SU-DHL-6 (cell line): ENCODE measurements around the gene TBL1X.
"Not testable (repeated sequence)": the region's sequence is repeated elsewhere in the genome, so short reads cannot be mapped to it uniquely, and the experiment has no call there.

Source experiments
- H2AFZ ChIP-seq: fragments of 200-600 bp; sonication (generic); 2 replicates; pipeline ENCODE4 v1.6.1; 2014; ENCODE audit warnings: low read depth, mild to moderate bottlenecking, moderate library complexity, mixed read lengths, antibody characterized with exemption, low read length; ENCODE audit not compliant: severe bottlenecking
- H3F3A ChIP-seq: fragments of 200-600 bp; shearing (Covaris generic); 2 replicates; pipeline ENCODE4 v1.6.0; 2016; ENCODE audit warnings: antibody characterized with exemption, mild to moderate bottlenecking; ENCODE audit not compliant: insufficient read depth
- H3K27ac ChIP-seq: fragments of 200-600 bp; sonication (generic); 2 replicates; pipeline ENCODE4 v1.5.1; 2016; ENCODE audit warnings: low read depth, mild to moderate bottlenecking, low read length, moderate library complexity, mixed read lengths
- H3K27me3 ChIP-seq: fragments of 200-600 bp; sonication (generic), shearing (Covaris generic); 2 replicates; pipeline ENCODE4 v1.6.0; 2014; ENCODE audit warnings: mild to moderate bottlenecking, low read length
- H3K36me3 ChIP-seq: fragments of 200-600 bp; sonication (generic); 2 replicates; pipeline ENCODE4 v1.6.1; 2014; ENCODE audit warnings: mild to moderate bottlenecking, low read length, mixed read lengths
- H3K4me2 ChIP-seq: fragments of 300-600, 200-600 bp; shearing (Covaris generic), sonication (generic); 2 replicates; pipeline ENCODE4 v1.6.0; 2014; ENCODE audit warnings: low read length, low read depth, mild to moderate bottlenecking; ENCODE audit not compliant: poor library complexity, severe bottlenecking
- H3K4me3 ChIP-seq: fragments of 200-600 bp; sonication (generic); 2 replicates; pipeline ENCODE4 v1.5.1; 2014; ENCODE audit warnings: antibody characterized with exemption, low read length, mild to moderate bottlenecking, mixed read lengths; ENCODE audit not compliant: insufficient read depth, poor library complexity, severe bottlenecking
- H3K79me2 ChIP-seq: fragments of 200-600 bp; sonication (generic); 2 replicates; pipeline ENCODE4 v1.6.1; 2014; ENCODE audit warnings: mild to moderate bottlenecking, low read length, moderate library complexity; ENCODE audit not compliant: insufficient read depth
- H3K9ac ChIP-seq: fragments of 200-600 bp; sonication (generic); 2 replicates; pipeline ENCODE4 v1.7.0; 2014; ENCODE audit warnings: mild to moderate bottlenecking, low read length
- H3K9me2 ChIP-seq: fragments of 200-600 bp; sonication (generic); replicated peaks from 2 replicates; pipeline ENCODE4 v1.6.1; 2014; ENCODE audit warnings: low read length; ENCODE audit not compliant: insufficient read depth
- H3K9me3 ChIP-seq: fragments of 200-600 bp; sonication (generic); 2 replicates; pipeline ENCODE4 v1.6.1; 2014; ENCODE audit warnings: low read length, mixed read lengths; ENCODE audit not compliant: insufficient read depth
- H4K20me1 ChIP-seq: fragments of 200-600 bp; sonication (generic); 2 replicates; pipeline ENCODE4 v1.6.1; 2014; ENCODE audit warnings: low read depth, mild to moderate bottlenecking, antibody characterized with exemption, low read length, moderate library complexity, mixed read lengths
- CTCF ChIP-seq: fragments of 200-600 bp; sonication (generic); IDR thresholded peaks from one replicate; pipeline ENCODE4 v1.5.1; 2017; ENCODE audit warnings: antibody characterized with exemption, mild to moderate bottlenecking, low read length, moderate library complexity; ENCODE audit not compliant: insufficient read depth, poor library complexity, severe bottlenecking
- EZH2phosphoT487 ChIP-seq: fragments of 200-600 bp; sonication (generic), shearing (Covaris generic); conservative IDR thresholded peaks from 2 replicates; pipeline ENCODE4 v1.6.1; 2018; ENCODE audit warnings: mild to moderate bottlenecking, antibody characterized with exemption, low read length, moderate library complexity, mixed read lengths

Gene TBL1X

GRCh38 chrX:9456250-9457074, 8.4 kb upstream of the TBL1X start:
- Histone ChIP-seq H2AFZ (no peak overlapping the region), H4K20me1 (no peaks in the 10 kb centered on the region), H3K79me2 (no peaks in the 10 kb centered on the region), H3F3A (no peaks in the 10 kb centered on the region), H3K4me2 (no peak overlapping the region), H3K9me3 (no peaks in the 10 kb centered on the region), H3K9me2 (no peaks in the 10 kb centered on the region), H3K27ac (no peak overlapping the region), H3K27me3 (no peaks in the 10 kb centered on the region), H3K36me3 (no peaks in the 10 kb centered on the region), H3K4me3 (no peak overlapping the region), H3K9ac (no peak overlapping the region)
- TF ChIP-seq CTCF, result no peak
- no peak for TF ChIP-seq EZH2phosphoT487

- not testable (repeated sequence) for H2AFZ ChIP-seq, H3K79me2 ChIP-seq, H4K20me1 ChIP-seq, H3K4me3 ChIP-seq, H3K27me3 ChIP-seq, H3K9me2 ChIP-seq, H3K36me3 ChIP-seq, H3K9ac ChIP-seq, H3K4me2 ChIP-seq, H3K9me3 ChIP-seq, H3K27ac ChIP-seq, H3F3A ChIP-seq
These were observed 6.8 kb upstream of the TBL1X start for GRCh38 chrX:9458034-9458433.

- Histone ChIP-seq H3K36me3 (no peaks in the 10 kb centered on the region), H3K27me3 (no peaks in the 10 kb centered on the region)
These were observed 6.3 kb upstream of the TBL1X start for GRCh38 chrX:9458516-9459078.

More at GRCh38 chrX:9458516-9459078, 6.3 kb upstream of the TBL1X start:
- no peak overlapping the region for H3K4me2 ChIP-seq
- H3K9me3 ChIP-seq, result no peaks in the 10 kb centered on the region
- H4K20me1 ChIP-seq, result no peaks in the 10 kb centered on the region
- H3K27ac ChIP-seq, result no peak overlapping the region
- H3K9ac ChIP-seq, result no peak overlapping the region
- H3F3A ChIP-seq, result 0 out of 2 replicates have a peak, but pooled peaks cover 4% of the 10 kb centered on the region
- no peaks in the 10 kb centered on the region for H3K79me2 ChIP-seq
- no peak overlapping the region for H2AFZ ChIP-seq
- H3K4me3 ChIP-seq, result no peak overlapping the region
- no peaks in the 10 kb centered on the region for H3K9me2 ChIP-seq
- TF ChIP-seq CTCF, result no peak
- TF ChIP-seq EZH2phosphoT487, result no peak
